AG04449 (cell line): ENCODE data around the gene CGREF1.

Experiments
- CTCF ChIA-PET: fragments of 350-600 bp; formaldehyde crosslinking; extraction: SDS; loops from one replicate; lab custom pipeline; 2021; ENCODE audit warnings: antibody characterized with exemption; lab: Yijun Ruan, JAX
- POLR2A ChIA-PET: fragments of 400-600, 350-600 bp; formaldehyde crosslinking; extraction: SDS; loops from one replicate; lab custom pipeline; 2020; ENCODE audit warnings: antibody characterized with exemption, inconsistent platforms; lab: Yijun Ruan, JAX
- DNase-seq: peaks from one replicate; pipeline ENCODE4 v3.0.0-alpha.2; 2010; ENCODE audit warnings: low read depth, low spot score
- H3K4me3 ChIP-seq: 2 replicates; pipeline ENCODE4 v1.5.1; 2011; ENCODE audit warnings: low read depth, mild to moderate bottlenecking, control low read depth, low read length
- TF ChIP-seq, protein P1 (sequence below): IDR thresholded peaks from one replicate; pipeline ENCODE4 v1.5.1; 2011; ENCODE audit warnings: mild to moderate bottlenecking, moderate library complexity, low read length, control low read depth, inconsistent platforms; ENCODE audit not compliant: insufficient read depth; ENCODE audit errors: missing control alignments

The CGREF1 gene

GRCh38 chr2:27158468-27158867 lies 39.5 kb upstream of the CGREF1 start:
- DNase-seq = no peak
- no peak overlapping the region for H3K4me3 ChIP-seq
- TF ChIP-seq, protein P1, sequence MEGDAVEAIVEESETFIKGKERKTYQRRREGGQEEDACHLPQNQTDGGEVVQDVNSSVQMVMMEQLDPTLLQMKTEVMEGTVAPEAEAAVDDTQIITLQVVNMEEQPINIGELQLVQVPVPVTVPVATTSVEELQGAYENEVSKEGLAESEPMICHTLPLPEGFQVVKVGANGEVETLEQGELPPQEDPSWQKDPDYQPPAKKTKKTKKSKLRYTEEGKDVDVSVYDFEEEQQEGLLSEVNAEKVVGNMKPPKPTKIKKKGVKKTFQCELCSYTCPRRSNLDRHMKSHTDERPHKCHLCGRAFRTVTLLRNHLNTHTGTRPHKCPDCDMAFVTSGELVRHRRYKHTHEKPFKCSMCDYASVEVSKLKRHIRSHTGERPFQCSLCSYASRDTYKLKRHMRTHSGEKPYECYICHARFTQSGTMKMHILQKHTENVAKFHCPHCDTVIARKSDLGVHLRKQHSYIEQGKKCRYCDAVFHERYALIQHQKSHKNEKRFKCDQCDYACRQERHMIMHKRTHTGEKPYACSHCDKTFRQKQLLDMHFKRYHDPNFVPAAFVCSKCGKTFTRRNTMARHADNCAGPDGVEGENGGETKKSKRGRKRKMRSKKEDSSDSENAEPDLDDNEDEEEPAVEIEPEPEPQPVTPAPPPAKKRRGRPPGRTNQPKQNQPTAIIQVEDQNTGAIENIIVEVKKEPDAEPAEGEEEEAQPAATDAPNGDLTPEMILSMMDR = no peak
- CTCF ChIA-PET = interaction anchor here (1.3 to 7.9 kb wide), 5 partner anchors 12 to 34 kb away, joined by 3 to 49 read pairs (median 6); partner anchors contain the start of gene PREB
- POLR2A ChIA-PET = no interaction called here

GRCh38 chr2:27155069-27155520 lies 36.2 kb upstream of the CGREF1 start:
- no peak overlapping the region for H3K4me3 ChIP-seq
- no peak for DNase-seq
- TF ChIP-seq, protein P1 = no peak
- POLR2A ChIA-PET = no interaction called here
- CTCF ChIA-PET = interaction anchor here (0.8 to 1.8 kb wide), 4 partner anchors 9 to 148 kb away, joined by 3 to 8 read pairs (median 6); no protein-coding TSS in a partner anchor

DNA sequence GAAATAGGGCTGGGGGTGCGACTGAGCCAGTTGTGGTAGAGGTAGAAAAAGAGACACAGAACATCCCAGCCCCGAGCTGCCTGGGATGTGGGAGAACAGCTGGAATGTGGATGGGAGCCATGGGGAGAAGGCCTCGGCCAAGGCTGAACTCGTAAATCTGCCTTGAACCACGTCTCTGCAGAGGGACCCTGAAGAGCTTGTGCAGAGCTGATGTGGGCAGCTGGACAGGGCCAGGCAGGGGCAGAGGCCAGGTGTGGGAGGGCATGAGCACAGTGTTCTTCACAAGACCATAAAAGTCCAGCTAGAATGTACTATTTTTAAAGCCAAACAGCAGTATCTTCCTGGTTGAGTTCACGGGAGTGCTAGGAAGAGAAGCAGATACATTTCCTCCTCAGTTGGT lies 35.6 kb upstream of the CGREF1 start:
- ChIA-PET POLR2A (no interaction called here), CTCF (interaction anchor here (0.9 to 1.8 kb wide), 5 partner anchors 10 to 149 kb away, joined by 3 to 8 read pairs (median 5); no protein-coding TSS in a partner anchor)
- DNase-seq = no peak
- no peak overlapping the region for H3K4me3 ChIP-seq
- TF ChIP-seq, protein P1 = no peak

DNA sequence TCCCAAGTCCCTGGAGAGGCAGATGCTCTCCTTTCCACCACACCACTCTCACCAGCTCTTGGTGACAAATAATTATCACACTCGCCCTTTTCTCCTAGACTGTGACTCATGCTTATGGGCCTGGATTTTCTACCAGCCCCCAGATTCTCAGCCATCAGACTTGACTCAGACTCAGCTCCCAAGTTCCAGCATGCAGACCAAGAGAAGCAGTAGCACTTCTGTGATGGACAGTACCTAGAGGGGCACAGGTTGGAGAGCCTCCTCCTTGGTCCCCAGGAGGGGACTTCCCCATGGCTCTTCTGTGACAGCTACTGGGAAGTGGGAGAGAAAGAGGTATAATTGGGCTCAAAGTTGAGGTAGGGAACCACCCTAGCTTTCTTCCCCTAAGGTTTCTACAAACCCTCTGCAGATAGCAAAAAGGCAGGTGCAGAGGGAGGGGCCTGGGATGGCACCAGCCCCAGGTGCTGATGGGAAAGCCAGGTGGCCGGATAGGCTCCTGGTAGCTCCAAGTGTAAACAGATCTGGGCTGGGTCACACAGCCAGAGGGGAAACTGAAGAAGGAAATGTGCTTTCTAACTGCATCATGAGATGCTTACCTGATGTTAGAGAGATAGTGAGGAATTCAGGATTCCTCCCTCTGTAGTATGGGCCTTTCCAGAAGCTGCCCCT lies 34.0 kb upstream of the CGREF1 start:
- no peak for DNase-seq

GRCh38 chr2:27152102-27152795 lies 33.3 kb upstream of the CGREF1 start:
- CTCF ChIA-PET = interaction anchor here (1.0 to 8.2 kb wide), 7 partner anchors 11 to 128 kb away, joined by 3 to 56 read pairs (median 4); no protein-coding TSS in a partner anchor
- no peak overlapping the region for H3K4me3 ChIP-seq
- no peak for DNase-seq
- POLR2A ChIA-PET = no interaction called here
- TF ChIP-seq, protein P1 = no peak

More for the DNA sequence above, 34.0 kb upstream of the CGREF1 start:
- TF ChIP-seq, protein P1 = no peak
- ChIA-PET CTCF (interaction anchor here (1.3 to 8.2 kb wide), 4 partner anchors 10 to 151 kb away, joined by 3 to 56 read pairs (median 4); no protein-coding TSS in a partner anchor), POLR2A (no interaction called here)
- no peak overlapping the region for H3K4me3 ChIP-seq
